ENCODE results near the gene AK5. TPM values are rescaled to one million over a fixed set of nuclear protein-coding genes. Genes with fewer than 3 reads are reported as not detected.

The AK5 gene
- total and polyA plus RNA-seq, 2 of the 4 experiments (the other 2 are of a cell fraction), result 22.5 to 25.8 TPM

GRCh38 chr1:77582905-77583304 is 301.1 kb downstream of the AK5 start:
- ChIA-PET CTCF (no interaction called here), POLR2A (ENCODE audit: unreplicated experiment) (no interaction called here)
- H2BK20ac ChIP-seq (ENCODE audit: low read depth, low read length), result no peak overlapping the region
- DNase-seq, result no peak
- no peak overlapping the region for H2BK15ac ChIP-seq (ENCODE audit: low read depth, low read length)
- no peak overlapping the region for H3K4me3 ChIP-seq (ENCODE audit: insufficient read depth, low read depth, low read length)
- no peak overlapping the region for H3K4ac ChIP-seq (ENCODE audit: low read depth, low read length)
- H3K56ac ChIP-seq (ENCODE audit: extremely low read depth, insufficient read depth, low read length), result no peak overlapping the region
- TF ChIP-seq MAZ (IDR thresholded peaks at IDR 0.05; ENCODE audit: borderline replicate concordance, low read depth, low read length), result no peak
- no peak for TF ChIP-seq ELK1 (IDR thresholded peaks at IDR 0.05; ENCODE audit: borderline replicate concordance, low read depth, low read length)
- TF ChIP-seq USF2 (IDR thresholded peaks at IDR 0.05; ENCODE audit: low read depth, low read length), result no peak
- TF ChIP-seq MAFK (IDR thresholded peaks at IDR 0.05; ENCODE audit: low read depth, low read length), result no peak
- no peak for TF ChIP-seq CEBPB (IDR thresholded peaks at IDR 0.05; ENCODE audit: low read depth, low read length)
- H2BK5ac ChIP-seq (ENCODE audit: low read depth, low read length, poor library complexity, severe bottlenecking), result no peak overlapping the region
- H3K9me3 ChIP-seq (ENCODE audit: control insufficient read depth, insufficient read depth, low read length), result no peaks in the 10 kb centered on the region
- no peak overlapping the region for H2AK5ac ChIP-seq (ENCODE audit: low read depth, low read length)
- intact Hi-C loops (cut with micrococcal nuclease), result no loop called here
- H3K9ac ChIP-seq (ENCODE audit: low read depth, low read length), result no peak overlapping the region
- no peaks in the 10 kb centered on the region; the same call in 1 of the 2 replicates for H3K9me1 ChIP-seq (ENCODE audit: insufficient read depth, low read length)
- no peaks in the 10 kb centered on the region for H4K20me1 ChIP-seq (ENCODE audit: insufficient read depth, low read length)
- no CpG with 5 or more reads among the region's 4 CpGs for WGBS, 2 experiments (ENCODE audit: extremely low coverage in 2 of 2, insufficient read length in 1 of 2)
- dilution Hi-C loops (cut with HindIII; ENCODE audit: low sequenced_read_pairs, unreplicated experiment), result no loop called here
- no peak for ATAC-seq (ENCODE audit: low read depth)
- H3K4me1 ChIP-seq (ENCODE audit: control insufficient read depth, insufficient read depth, low read length), result no peaks in the 10 kb centered on the region
- H2AFZ ChIP-seq (replicated peaks; ENCODE audit: low read length, poor library complexity), result no peak overlapping the region
- no peak overlapping the region for H2BK120ac ChIP-seq (ENCODE audit: low read depth, low read length)
- no TSS peak for BruUV-seq (replicated peaks)
- H4K8ac ChIP-seq (ENCODE audit: low read depth in 2 of 2, low read length in 2 of 2), result no peak overlapping the region
- no peak overlapping the region for H3K18ac ChIP-seq (ENCODE audit: low read depth, low read length)
- no peaks in the 10 kb centered on the region for H3K27me3 ChIP-seq (ENCODE audit: control insufficient read depth, insufficient read depth, low read length)
- in situ Hi-C loops (cut with MboI; ENCODE audit: low sequenced_read_pairs), result loop anchor here (25.0 kb wide), 1 partner anchor 529 kb away; no protein-coding TSS in a partner anchor
- no peak overlapping the region for H3K27ac ChIP-seq (ENCODE audit: insufficient read depth, low read length)
- peaks cover 16% of the 10 kb centered on the region for H3K36me3 ChIP-seq (ENCODE audit: control insufficient read depth, insufficient read depth, low read length)
- H3K79me1 ChIP-seq (ENCODE audit: low read depth in 1 of 2, low read length in 2 of 2), result peaks cover 11 to 26% of the 10 kb centered on the region in 2 experiments; a peak in 3 of 4 replicates
- no peak overlapping the region for H3K4me2 ChIP-seq (ENCODE audit: low read depth, low read length)
- H2AK9ac ChIP-seq (replicated peaks; ENCODE audit: low read depth, low read length, poor library complexity), result no peak overlapping the region
- no peak overlapping the region; the same call in 1 of the 2 replicates for H4K5ac ChIP-seq (ENCODE audit: low read depth, low read length)
- no peak overlapping the region for H3K14ac ChIP-seq (replicated peaks; ENCODE audit: low read depth, low read length)
- H3K23ac ChIP-seq (ENCODE audit: low read depth, low read length), result no peak overlapping the region
- H4K91ac ChIP-seq (ENCODE audit: insufficient read depth, low read depth, low read length), result no peak overlapping the region
